Measurements from ENCODE around the gene FASTK.

The FASTK gene

GRCh38 chr7:151075978-151076426 is 4.6 kb downstream of the FASTK start:
- no peak for DNase-seq (ENCODE audit: low read depth)
- no peak overlapping the region for H3K4me3 ChIP-seq (ENCODE audit: low read length)
- TF ChIP-seq, protein P1, sequence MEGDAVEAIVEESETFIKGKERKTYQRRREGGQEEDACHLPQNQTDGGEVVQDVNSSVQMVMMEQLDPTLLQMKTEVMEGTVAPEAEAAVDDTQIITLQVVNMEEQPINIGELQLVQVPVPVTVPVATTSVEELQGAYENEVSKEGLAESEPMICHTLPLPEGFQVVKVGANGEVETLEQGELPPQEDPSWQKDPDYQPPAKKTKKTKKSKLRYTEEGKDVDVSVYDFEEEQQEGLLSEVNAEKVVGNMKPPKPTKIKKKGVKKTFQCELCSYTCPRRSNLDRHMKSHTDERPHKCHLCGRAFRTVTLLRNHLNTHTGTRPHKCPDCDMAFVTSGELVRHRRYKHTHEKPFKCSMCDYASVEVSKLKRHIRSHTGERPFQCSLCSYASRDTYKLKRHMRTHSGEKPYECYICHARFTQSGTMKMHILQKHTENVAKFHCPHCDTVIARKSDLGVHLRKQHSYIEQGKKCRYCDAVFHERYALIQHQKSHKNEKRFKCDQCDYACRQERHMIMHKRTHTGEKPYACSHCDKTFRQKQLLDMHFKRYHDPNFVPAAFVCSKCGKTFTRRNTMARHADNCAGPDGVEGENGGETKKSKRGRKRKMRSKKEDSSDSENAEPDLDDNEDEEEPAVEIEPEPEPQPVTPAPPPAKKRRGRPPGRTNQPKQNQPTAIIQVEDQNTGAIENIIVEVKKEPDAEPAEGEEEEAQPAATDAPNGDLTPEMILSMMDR (conservative IDR thresholded peaks at IDR 0.05; ENCODE audit: low read length), result no peak

- TF ChIP-seq, protein P1 (conservative IDR thresholded peaks at IDR 0.05; ENCODE audit: low read length), result no peak
- H3K4me3 ChIP-seq (ENCODE audit: low read length), result no peak overlapping the region
- DNase-seq (ENCODE audit: low read depth), result no peak
These were observed 5.0 kb downstream of the FASTK start for GRCh38 chr7:151075662-151075971.

DNA sequence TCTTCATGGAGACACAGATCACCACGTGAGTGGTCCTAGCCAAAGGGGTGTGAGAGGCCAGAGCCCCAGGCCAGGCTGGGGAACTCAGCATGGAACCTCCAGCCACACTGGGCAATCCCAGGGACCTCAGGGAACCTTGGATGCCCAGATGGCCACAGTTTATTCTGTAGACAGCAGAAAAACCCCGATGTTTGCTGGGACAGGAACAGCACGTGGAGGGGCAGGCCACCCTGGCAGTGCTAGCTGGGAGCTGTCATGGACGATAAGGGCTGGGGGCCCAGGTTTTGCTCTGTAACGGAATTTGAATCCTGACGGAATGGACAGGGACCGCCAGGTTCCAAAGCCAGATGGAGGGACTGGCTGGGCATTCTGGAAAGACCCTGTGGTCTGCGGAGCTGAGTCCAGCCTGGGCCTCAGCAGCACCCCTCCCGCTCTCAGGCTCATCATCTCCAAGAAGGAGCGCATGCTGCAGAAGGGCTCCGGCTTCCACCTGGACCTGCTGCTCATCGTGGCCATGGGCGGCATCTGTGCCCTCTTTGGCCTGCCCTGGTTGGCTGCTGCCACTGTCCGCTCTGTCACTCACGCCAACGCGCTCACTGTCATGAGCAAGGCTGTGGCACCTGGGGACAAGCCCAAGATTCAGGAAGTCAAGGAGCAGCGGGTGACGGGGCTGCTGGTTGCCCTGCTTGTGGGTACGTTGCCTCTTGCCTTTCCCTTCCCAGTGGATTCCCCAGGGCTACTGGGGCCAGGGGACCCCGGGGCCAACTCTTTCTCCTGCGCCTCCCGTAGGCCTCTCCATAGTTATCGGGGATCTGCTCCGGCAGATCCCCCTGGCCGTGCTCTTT is 5.6 kb downstream of the FASTK start:
- DNase-seq (ENCODE audit: low read depth), result no peak
- H3K4me3 ChIP-seq (ENCODE audit: low read length), result no peak overlapping the region
- TF ChIP-seq, protein P1 (conservative IDR thresholded peaks at IDR 0.05; ENCODE audit: low read length), result no peak

DNA sequence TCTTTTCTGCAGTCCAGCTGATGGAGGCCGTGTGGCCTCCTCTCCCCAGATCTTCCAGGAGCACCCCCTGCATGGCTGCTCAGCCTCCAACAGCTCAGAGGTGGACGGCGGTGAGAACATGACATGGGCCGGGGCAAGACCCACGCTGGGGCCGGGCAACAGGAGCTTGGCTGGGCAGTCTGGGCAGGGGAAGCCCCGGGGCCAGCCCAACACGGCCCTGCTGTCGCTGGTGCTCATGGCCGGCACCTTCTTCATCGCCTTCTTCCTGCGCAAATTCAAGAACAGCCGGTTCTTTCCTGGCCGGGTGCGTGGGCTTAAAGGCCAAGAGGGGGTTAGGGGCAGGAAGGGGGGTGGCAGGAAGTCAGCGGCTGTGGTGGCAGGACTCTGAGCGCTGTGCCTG is 6.6 kb downstream of the FASTK start:
- DNase-seq (ENCODE audit: low read depth), result no peak
- H3K4me3 ChIP-seq (ENCODE audit: low read length), result no peak overlapping the region
- TF ChIP-seq, protein P1 (conservative IDR thresholded peaks at IDR 0.05; ENCODE audit: low read length), result no peak

DNA sequence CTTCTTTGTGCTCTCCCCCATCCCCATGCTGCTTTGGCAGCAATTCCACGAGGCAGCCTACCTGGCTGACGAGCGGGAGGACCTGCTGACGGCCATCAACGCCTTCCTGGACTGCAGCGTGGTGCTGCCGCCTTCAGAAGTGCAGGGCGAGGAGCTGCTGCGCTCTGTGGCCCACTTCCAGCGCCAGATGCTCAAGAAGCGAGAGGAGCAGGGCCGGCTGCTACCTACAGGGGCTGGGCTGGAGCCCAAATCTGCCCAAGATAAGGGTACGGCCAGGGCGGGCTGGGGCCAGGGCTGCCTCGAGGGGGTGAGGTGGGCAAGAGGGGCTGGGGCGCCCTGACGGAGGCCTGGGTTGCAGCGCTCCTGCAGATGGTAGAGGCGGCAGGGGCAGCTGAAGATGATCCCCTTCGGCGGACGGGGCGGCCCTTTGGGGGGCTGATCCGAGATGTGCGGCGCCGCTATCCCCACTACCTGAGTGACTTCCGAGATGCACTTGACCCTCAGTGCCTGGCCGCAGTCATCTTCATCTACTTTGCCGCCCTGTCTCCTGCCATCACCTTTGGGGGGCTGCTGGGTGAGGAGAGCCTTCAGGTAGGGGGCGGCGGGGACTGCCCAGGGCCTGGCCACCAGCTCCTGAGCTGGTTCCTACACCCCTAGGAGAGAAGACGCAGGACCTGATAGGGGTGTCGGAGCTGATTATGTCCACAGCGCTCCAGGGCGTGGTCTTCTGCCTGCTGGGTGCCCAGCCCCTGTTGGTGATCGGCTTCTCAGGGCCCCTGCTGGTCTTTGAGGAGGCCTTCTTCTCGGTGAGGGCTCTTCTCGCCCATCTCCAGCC is 9.4 kb downstream of the FASTK start:
- DNase-seq (ENCODE audit: low read depth), result no peak
- TF ChIP-seq, protein P1 (conservative IDR thresholded peaks at IDR 0.05; ENCODE audit: low read length), result no peak
- H3K4me3 ChIP-seq (ENCODE audit: low read length), result no peak overlapping the region

DNA sequence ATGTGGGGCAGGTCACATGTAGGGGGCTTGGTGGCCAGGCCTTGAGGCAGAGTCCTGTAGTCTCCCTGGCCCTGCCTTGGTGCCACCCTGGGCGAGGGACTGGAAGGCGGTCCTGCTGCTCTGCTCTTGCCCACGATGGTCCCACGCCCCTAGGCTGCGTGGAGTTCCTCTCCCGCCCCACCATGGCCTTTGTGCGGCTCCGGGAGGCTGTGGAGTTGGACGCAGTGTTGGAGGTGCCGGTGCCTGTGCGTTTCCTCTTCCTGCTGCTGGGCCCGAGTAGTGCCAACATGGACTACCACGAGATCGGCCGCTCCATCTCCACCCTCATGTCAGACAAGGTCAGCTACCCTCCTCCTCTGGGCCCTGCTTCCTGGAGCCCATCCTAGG is 10.0 kb downstream of the FASTK start:
- H3K4me3 ChIP-seq (ENCODE audit: low read length), result no peak overlapping the region
- DNase-seq (ENCODE audit: low read depth), result no peak
- TF ChIP-seq, protein P1 (conservative IDR thresholded peaks at IDR 0.05; ENCODE audit: low read length), result no peak

All from AG10803 (cell line).